Measurements from ENCODE around the gene SCOC.

GRCh38 chr4:140355288-140355687, 18.2 kb upstream of the SCOC start:
- TF ChIP-seq CTCF (IDR thresholded peaks at IDR 0.05) (no peak), POLR2A (IDR thresholded peaks at IDR 0.05) (no peak), EP300 (IDR thresholded peaks at IDR 0.05) (no peak), POLR2AphosphoS5 (IDR thresholded peaks at IDR 0.05) (no peak)
